ENCODE measurements around the gene SLC5A11.

DNA sequence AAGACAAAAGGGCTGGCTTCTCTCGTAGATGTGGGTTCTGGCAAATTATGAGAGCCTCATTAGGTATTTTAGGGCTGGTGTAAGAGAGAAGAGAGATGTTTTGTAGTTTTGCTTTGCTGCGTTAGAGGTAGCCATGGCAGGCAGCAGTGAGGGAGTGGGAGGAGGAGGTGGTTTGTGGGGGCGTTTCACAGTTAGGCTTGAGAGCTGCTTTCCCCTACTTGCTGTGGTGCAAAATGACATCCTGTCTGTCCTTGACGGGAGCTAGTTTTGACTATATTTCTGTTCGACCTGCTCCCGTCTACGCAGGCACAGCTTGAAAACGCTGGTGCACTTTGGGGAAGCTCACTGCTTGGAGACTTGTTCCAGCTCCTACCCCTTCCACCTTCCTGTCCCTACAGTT is 75.5 kb downstream of the SLC5A11 start:
- TF ChIP-seq, protein P1, sequence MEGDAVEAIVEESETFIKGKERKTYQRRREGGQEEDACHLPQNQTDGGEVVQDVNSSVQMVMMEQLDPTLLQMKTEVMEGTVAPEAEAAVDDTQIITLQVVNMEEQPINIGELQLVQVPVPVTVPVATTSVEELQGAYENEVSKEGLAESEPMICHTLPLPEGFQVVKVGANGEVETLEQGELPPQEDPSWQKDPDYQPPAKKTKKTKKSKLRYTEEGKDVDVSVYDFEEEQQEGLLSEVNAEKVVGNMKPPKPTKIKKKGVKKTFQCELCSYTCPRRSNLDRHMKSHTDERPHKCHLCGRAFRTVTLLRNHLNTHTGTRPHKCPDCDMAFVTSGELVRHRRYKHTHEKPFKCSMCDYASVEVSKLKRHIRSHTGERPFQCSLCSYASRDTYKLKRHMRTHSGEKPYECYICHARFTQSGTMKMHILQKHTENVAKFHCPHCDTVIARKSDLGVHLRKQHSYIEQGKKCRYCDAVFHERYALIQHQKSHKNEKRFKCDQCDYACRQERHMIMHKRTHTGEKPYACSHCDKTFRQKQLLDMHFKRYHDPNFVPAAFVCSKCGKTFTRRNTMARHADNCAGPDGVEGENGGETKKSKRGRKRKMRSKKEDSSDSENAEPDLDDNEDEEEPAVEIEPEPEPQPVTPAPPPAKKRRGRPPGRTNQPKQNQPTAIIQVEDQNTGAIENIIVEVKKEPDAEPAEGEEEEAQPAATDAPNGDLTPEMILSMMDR (conservative IDR thresholded peaks at IDR 0.05; ENCODE audit: low read depth, low read length): no peak
- no peak for TF ChIP-seq EZH2 (IDR thresholded peaks at IDR 0.05; ENCODE audit: borderline replicate concordance, low read depth, low read length, poor library complexity, severe bottlenecking)
